Erythroblast (primary cell): ENCODE data around the gene CLEC10A.
"Not testable (repeated sequence)": the region's sequence is repeated elsewhere in the genome, so short reads cannot be mapped to it uniquely, and the experiment has no call there.

Source experiments
- DNase-seq, 2 experiments: peaks; one replicate each; lab custom pipeline; 2025; lab: John Stamatoyannopoulos, UW
- GATA1 ChIP-seq: IDR thresholded peaks from 2 replicates; pipeline ENCODE4 v1.6.1; 2011; ENCODE audit warnings: low read depth, mild to moderate bottlenecking, control low read depth, low read length, moderate library complexity
- POLR2A ChIP-seq: IDR thresholded peaks from 2 replicates; pipeline ENCODE4 v1.6.1; 2011; ENCODE audit warnings: mild to moderate bottlenecking, low read length

The CLEC10A gene

DNA sequence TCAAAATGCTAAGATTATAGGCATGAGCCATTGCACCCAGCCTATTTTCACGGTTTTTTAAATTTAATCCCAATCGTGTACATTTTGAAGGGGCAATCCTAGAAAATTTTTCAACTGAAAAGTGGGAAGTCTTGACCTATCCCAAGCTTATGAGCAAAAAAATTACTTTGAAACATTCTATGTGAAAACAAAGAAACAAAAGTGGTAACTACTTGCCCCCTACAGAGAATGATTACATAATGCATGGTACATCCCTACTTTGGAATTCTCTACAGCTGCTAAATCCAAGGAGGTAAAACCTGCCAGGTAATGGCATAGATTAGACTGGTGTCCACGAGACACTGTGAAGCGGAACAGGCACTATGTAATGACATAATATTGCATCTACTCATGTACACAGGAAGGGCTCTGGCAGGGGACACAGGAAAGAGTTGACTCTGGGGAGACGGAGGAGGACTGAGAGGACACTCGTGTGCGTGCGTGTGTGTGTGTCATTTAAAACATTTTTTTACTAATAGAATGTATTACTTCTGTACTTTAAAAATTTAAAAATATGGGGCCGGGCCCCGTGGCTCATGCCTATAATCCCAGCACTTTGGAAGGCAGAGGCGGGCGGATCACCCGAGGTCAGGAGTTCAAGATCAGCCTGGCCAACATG lies 18.9 kb upstream of the CLEC10A start:
- TF ChIP-seq GATA1, result no peak
- TF ChIP-seq POLR2A, result no peak
- no peak for DNase-seq

GRCh38 chr17:7097940-7098339 lies 17.9 kb upstream of the CLEC10A start:
- TF ChIP-seq GATA1, result no peak
- TF ChIP-seq POLR2A, result no peak
- DNase-seq, result no peak

- DNase-seq, result no peak
- no peak for TF ChIP-seq GATA1
- no peak for TF ChIP-seq POLR2A
Measured at GRCh38 chr17:7095625-7096024, 15.6 kb upstream of the CLEC10A start.

GRCh38 chr17:7094652-7095019 lies 14.6 kb upstream of the CLEC10A start:
- no peak for TF ChIP-seq POLR2A
- TF ChIP-seq GATA1, result no peak
- DNase-seq, result no peak

DNA sequence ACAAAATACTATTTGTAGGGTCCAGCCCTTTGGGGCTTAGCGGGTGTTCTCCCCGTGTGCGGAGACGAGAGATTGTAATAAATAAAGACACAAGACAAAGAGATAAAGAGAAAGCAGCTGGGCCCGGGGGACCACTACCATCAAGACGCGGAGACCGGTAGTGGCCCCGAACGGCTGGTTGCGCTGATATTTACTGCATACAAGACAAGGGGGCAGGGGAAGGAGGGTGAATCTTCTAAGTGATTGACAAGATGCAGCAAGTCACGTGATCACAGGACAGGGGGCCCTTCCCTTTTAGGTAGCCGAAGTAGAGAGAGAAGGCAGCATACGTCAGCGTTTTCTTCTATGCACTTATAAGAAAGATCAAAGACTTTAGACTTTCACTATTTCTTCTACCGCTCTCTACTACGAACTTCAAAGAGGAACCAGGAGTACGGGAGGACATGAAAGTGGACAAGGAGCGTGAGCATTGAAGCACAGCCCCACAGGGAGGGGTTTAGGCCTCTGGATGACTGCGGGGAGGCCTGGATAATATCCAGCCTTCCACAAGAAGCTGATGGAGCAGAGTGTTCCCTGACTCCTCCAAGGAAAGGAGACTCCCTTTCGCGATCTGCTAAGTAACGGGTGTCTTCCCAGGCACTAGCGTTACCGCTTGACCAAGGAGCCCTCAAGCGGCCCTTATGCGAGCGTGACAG lies 11.4 kb upstream of the CLEC10A start:
- not testable (repeated sequence) for DNase-seq

GRCh38 chr17:7089570-7089969 lies 9.5 kb upstream of the CLEC10A start:
- not testable (repeated sequence) for DNase-seq

DNA sequence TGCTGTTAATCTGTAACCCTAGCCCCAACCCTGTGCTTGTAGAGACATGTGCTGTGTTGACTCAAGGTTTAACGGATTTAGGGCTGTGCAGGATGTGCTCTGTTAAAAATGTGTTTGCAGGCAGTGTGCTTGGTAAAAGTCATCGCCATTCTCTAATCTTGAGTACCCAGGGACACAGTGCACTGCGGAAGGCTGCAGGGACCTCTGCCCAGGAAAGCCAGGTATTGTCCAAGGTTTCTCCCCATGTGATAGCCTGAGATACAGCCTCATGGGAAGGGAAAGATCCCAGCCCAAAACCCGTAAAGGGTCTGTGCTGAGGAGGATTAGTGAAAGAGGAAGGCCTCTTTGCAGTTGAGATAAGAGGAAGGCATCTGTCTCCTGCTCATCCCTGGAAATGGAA lies 8.4 kb upstream of the CLEC10A start:
- DNase-seq, result not testable (repeated sequence)

DNA sequence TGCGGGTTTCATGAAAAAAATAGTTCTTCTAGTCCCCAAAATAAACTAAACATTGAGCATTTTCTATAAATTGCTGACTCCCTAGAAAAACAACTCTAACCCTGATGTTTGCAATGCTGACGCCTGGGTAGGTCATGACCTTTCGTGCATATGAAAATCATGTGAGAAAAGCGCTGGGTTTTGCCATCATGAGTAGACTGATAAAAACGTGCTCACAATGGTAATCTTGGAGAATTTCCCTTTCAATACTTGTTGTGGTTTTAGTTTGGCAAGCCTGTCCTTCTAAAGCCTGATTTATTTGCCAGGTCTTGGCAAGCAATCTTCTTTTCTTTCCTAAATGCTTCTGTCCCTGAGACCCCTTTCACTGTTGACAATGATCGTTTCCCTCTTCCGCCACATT lies 4.0 kb upstream of the CLEC10A start:
- no peak for TF ChIP-seq POLR2A
- no peak for TF ChIP-seq GATA1
- DNase-seq, result no peak

- no peak for DNase-seq
- TF ChIP-seq POLR2A, result no peak
- no peak for TF ChIP-seq GATA1
Measured at GRCh38 chr17:7083592-7083991, 3.5 kb upstream of the CLEC10A start.

- TF ChIP-seq GATA1, result no peak
- no peak for TF ChIP-seq POLR2A
- no peak for DNase-seq
Measured at GRCh38 chr17:7081341-7082062, 1.5 kb upstream of the CLEC10A start.

DNA sequence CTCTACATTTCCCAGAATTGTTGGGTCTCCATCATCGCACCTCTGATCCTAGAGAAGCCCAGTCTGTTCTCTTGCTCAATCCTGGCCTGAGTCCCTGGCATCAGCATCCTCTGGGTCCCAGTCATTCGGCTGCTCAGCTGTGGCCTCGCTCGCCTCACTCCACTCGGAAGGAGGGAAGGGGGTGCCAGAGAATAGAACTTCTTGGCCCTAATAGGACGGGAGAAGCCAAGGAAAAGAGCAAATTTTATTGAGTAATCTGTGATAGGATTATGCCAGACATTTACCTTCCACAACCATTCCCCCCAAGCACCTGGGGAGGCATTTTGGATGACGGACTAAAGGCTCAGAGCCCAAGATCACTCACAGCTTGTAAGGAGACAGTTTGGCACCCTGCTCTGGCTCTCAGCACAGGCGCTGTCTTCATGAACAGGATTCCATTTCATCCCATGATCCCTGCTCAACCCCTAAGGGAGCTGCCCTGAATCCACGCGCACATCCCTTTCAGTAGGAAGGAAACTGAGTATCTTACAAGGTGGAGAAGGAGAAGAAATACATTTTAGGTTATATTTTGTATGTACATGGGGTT lies 498 bp upstream of the CLEC10A start:
- DNase-seq, result no peak
- TF ChIP-seq POLR2A (no peak), GATA1 (no peak)

GRCh38 chr17:7078711-7079110 lies 1.3 kb downstream of the CLEC10A start:
- TF ChIP-seq POLR2A (no peak), GATA1 (no peak)
- DNase-seq, result no peak

DNA sequence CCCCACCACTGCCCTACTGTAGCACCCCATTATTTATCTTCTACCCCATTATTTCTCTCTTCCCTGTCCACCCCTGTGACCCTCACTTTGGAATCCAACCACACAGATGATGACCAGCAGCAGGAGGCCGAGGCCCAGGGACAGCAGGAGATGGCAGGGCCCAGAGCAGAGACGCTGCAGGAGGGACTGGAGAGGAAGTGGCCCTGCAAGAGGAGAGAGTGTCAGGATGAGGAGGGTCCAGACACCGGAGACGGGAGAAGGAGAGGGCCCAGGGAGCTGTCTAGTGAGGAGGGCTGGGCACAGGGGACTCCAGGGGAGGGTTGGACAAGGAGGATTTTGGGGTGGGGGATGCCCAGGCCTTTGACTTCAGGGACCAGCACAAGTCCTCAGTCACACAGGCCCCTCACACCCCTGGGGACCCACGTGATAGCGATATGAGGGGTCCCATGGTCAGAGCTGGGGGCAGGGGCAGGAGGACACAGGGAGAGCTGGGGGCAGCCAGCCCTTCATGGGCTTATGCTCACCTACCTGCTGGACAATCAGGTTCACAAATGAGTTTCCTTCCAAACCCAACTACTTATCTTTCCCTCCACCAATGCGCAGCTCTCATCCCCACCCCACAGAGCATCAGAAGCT lies 2.0 kb downstream of the CLEC10A start:
- TF ChIP-seq GATA1, result no peak
- TF ChIP-seq POLR2A, result no peak
- no peak for DNase-seq

- DNase-seq, result no peak
- TF ChIP-seq POLR2A (no peak), GATA1 (no peak)
Measured at GRCh38 chr17:7074931-7075330, 5.1 kb downstream of the CLEC10A start.
